Measurements from ENCODE around the gene FAF1.

DNA sequence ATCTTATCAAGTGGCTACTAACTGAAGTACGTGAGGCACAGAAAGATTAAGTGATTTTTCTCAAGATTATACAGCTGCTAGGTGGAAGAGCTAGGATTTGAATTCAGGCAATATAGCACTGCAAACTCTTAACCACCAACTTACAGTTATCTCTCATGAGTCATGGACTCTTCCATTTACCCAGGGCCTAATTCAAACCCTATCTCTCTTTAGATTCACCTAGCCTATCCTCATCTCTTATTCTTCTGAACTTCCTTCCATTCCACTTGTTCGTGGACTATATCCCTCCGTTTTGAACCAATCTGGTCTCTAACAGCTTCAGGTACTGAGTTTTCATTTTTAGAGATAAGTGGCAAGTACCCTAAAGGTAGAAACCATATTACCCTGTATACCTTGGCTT is 444.0 kb downstream of the FAF1 start:
- TF ChIP-seq CTCF (IDR thresholded peaks at IDR 0.05; ENCODE audit: insufficient read depth, low read length, poor library complexity, severe bottlenecking) (no peak), EZH2phosphoT487 (conservative IDR thresholded peaks at IDR 0.05; ENCODE audit: low read length) (no peak)
